DMS 273 (cell line): ENCODE data around the gene KLHL25.

ENCODE experiments used
- DNase-seq: peaks from one replicate; lab custom pipeline; 2025; ENCODE audit not compliant: unreplicated experiment; lab: John Stamatoyannopoulos, UW

KLHL25 gene

DNA sequence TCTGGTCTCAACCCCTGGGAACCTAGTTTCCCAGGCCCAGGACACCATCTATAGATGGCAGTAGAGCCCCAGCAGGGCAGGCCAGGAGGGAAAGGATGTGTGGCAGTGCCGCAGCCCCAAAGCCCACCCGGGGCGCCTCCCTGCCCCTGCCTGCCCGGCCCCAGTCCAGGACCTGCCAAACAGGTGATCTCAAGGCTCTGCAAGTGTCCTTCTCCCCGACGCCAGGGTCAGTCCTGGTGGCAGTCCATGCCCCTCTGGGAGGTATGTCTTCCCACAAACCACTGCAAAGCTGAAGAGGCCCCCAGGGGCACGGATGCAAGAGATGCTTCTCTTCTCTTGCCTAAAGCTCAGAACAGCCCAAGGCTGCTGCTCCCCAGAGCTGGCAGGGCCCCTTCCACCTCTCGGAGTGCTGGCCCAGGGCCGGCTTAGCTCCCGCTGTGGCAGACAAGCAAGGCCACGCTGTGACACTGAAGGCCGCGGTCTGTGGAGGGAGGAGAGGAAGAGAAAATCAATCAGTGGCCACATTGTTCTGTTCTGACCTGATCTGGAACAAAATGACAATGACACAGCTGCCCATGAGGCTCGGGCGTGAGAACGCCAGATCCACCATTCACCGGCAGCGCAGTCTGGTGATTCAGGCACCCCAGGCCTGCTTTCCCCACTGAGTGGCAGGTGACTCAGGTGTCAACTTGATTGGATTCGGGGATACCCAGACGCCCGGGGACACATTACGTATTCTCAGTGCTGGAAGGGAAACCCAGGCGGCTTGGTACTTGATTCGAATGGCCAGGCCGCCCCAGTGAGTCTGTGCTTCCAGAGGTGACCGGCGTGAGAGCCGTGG, 34.0 kb downstream of the KLHL25 start:
- DNase-seq = peak; percentile 11

DNA sequence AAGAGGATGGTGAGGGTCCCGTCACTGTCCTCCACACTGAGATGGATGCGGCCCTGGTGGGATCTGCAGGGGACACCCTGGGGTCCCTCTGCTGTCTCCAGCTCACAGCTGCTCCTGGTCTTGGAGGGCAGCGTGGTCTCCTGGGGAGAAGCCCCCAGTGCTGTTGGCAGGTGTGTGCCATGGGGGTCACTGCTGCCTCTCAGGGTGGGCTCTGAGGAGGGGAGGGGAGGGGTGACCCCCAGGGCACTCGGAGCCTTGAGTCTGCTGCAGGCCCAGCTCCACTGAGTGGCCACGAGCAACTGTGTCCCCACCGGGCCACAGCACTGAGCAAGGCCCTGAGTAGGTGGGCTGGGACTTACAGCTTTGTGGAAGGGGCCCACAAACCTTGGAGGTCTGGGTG, 34.7 kb downstream of the KLHL25 start:
- no peak for DNase-seq

- DNase-seq = no peak
These were observed 35.3 kb downstream of the KLHL25 start for GRCh38 chr15:85759376-85759775.

DNA sequence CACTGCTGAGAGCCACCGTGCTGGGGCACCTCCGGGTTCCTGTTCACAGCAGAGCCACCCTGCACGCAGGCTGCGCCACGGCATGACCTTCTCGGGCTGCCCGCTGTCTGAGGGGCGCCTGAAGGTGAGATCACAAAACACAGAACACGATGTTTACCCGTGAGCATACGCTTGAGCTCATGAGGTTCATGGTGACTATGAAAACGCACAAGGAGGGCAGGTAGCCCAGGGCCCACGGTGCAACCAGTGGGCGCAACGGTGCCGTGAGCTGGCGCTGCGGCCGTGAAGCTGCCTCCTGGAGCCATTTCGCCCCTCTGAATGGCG, 36.1 kb downstream of the KLHL25 start:
- DNase-seq = no peak

- DNase-seq = no peak
These were observed 36.6 kb downstream of the KLHL25 start for GRCh38 chr15:85757939-85758654.

DNA sequence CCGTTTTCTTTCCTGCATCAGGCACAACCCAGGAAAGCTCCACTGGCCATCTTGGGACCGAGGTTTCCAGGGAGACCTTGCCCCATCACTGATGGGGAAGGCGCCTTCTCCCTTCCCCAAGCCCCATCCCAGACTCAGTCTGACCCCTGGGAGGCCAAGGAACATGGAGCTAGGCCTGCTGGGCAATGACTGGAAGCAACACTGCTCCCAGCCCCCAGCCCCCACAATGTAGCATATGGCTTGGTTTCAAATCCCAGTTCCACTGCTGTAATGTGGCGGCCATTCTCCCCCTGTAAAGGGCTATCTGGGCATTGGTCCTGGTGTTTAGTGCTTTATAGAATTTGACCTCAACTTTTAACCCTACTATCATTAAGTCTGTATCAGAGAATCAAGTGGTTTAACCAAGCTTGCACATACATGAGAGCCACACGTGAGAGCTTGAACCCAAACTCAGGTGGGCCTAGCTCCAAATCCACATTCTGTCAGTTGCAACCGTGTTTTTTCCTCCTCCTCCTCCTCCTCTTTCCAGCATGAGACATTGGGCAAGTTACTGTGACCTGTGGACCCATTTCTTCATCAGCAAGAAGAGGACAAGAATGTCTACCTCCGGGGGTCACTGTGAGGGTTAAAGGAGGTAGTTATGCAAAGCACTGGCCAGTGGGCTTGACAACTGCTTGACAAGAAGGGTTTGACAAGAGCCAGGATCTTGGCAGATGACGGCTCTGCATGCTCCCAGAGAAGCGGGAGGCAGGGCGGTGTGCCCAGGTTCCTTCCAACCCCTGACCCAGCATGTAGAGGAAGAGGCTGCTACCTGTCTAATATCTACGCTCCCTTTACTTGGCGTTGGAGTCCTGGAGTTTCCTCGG, 37.4 kb downstream of the KLHL25 start:
- DNase-seq = no peak

GRCh38 chr15:85756411-85757072, 38.2 kb downstream of the KLHL25 start:
- DNase-seq = no peak

DNA sequence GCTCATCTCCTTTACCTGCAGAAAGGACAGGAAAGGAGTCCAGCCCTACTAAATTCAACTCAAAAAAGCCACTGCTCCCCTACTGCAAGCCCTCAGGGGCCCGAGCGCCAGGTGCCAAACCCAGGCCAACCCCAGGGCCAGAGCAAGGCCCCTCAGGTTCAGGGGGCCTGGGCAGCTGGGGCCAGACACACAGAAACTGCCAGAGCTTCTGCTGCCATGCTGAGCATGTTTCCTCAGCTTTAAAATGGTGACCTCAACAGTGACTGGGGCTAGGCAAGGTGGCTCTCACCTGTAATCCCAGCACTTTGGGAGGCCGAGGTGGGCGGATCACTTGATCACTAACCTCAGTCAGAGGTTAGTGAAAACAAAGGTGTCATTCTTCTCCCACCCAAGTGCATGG, 38.8 kb downstream of the KLHL25 start:
- DNase-seq = no peak

- DNase-seq = no peak
These were observed 39.3 kb downstream of the KLHL25 start for GRCh38 chr15:85755471-85755870.

DNA sequence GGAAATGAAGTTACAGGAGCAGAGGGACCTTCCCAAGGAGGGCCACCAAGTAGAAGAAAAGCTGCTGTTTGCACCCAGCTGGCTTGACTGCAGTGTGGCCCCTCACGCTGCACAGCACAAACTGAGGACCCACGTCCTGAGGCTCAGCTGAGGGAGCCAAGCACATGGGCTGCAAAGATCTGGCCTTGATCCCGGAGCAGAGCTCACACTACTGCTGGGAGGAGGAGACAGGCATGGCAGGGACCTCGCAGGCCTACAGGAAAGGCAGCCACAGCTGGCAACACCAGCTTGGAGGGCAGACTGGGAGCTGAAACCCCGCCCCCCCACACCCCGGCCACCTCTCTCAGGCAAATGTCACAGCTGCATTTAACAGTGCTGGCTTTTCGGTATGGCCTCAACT, 39.7 kb downstream of the KLHL25 start:
- peak; percentile 87 for DNase-seq

GRCh38 chr15:85753791-85754452, 40.8 kb downstream of the KLHL25 start:
- no peak for DNase-seq

DNA sequence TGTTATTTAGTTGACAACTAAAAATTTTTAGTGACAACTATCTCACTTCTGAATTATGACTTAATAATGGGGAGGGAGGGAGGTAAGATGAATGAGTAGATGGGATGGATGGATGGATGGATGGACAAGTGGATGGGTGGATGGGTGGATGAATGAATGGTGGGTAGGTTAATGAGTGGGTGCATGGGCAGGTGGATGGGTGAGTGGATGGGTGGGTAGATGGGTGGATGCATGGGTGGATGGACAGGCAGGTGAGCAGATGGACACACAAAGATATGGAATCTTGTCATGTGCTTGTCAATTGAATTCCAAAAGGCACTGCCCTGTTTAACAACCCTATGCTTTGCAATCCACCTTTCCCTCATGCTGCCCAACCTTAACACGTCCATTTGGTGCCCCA, 41.5 kb downstream of the KLHL25 start:
- DNase-seq = no peak

DNA sequence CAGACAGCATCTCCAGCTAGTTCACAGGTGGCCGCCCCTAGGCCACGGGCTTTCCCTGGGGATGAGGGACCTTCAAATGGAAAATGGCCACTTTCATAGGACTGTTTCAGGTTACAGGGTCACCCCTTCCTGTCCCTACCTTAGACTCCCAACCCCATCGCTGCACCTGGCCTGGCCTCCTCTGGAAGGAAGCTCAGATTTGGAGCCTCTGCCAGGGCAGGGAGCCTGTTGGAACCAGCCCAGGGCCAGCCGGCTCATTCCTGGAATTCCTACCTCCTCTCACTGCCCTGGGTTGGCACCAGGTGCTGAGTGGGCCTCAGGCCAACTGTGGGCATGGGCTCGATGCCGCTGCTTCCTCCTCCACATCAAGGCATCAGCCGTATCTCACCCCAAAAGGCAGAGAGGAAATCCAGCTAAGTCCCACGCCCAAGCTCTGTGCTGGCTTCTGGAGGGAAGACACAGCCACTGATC, 42.2 kb downstream of the KLHL25 start:
- DNase-seq = peak; percentile 35

DNA sequence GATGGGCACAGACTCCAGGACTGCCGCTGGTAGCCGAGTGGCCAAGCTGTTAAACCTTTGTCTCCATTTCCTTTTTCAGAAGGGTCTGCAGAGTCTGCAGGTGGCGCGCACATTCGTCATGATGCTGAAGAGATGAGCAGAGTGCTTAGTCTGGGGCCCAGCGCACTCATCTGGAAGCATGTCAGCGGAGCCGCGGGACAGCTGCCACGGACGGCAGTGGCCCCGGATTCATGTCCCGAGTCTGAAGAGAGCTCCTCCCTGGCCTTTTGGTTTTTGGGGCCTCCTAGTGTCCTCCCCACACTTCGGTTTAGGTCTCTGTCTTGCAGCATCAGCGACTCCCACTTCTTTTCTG, 42.6 kb downstream of the KLHL25 start:
- no peak for DNase-seq

DNA sequence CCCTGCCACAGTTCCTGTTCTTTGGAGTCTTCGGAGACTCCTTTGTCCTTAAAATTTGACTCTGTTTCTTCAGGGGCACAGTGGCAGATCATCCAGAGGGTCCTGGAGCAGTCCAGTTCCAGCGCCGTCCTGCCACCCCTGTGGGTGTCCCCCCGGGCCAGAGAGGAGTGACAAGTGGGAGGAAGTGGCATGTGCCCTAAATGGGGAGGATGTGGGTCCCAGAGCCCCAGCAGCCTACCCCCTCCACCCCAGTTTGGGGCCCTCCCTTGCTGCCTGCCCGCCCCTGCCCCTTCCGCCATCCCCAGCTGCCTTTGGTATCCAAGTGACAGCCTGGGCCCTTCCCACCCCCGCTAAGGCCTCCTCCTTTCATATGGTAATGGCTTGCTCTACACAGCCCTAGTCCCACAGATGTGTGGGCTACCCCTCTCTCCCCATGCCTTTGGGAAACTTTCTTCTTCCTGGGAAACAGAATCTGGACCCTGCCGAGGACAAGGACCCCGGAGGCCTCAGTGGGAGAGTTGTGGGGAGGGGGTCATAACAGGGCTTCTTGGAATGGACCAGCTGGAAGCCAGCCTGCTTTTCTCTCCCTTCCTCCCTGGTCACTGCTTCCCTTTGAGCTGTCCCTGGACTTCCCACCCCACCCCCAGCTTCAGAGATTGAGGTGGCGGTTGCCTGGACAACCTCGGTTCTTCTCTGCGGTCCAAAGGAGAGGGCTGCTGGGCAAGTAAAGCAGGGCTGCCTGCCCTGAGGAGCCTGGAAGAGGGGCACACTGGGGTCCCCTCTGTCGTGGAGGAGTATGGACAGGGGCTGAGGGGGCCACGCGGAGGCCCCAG, 43.2 kb downstream of the KLHL25 start:
- peak; percentile 58 for DNase-seq

DNA sequence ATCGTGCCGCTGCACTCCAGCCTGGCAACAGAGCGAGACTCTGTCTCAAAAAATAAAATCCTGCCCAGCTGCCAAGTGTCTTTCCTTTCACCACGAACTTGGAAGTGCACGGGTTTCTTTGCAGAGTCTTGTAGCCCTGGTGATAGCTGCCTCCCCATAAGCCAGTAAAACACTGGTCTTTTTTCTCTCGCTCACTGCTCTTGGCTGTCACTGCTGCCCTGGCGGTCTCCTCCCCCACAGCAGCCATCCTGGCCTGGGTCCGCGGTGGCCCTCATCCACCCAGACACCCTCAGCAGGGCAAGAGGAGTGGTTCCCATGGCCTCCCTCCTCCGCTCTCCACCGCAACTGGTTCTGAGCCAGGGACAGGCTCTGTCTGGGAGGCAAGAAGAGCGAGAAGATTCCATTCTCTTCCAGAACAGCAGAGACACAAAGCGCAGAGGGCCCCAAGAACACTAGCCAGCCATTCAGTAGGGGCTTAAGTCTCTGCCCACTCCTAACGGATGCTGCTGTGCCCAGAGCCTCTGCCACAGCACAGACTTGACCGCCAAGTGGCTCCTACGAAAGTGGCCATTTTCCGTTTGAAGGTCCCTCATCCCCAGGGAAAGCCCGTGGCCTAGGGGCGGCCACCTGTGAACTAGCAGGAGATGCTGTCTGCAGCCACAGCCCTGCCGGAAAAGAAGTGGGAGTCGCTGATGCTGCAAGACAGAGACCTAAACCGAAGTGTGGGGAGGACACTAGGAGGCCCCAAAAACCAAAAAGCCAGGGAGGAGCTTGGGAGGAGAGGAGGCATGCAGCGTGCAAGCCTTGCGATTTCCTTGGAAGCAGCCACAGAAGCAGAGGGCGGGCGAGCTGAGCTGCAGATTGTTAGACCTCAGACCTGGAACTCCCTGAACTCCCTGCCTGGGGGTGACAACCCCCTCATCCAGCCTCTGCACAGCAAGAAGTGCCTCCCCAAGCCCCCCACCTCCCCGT, 44.1 kb downstream of the KLHL25 start:
- DNase-seq = peak; percentile 10

GRCh38 chr15:85749261-85750151, 45.2 kb downstream of the KLHL25 start:
- DNase-seq = peak; percentile 53

DNA sequence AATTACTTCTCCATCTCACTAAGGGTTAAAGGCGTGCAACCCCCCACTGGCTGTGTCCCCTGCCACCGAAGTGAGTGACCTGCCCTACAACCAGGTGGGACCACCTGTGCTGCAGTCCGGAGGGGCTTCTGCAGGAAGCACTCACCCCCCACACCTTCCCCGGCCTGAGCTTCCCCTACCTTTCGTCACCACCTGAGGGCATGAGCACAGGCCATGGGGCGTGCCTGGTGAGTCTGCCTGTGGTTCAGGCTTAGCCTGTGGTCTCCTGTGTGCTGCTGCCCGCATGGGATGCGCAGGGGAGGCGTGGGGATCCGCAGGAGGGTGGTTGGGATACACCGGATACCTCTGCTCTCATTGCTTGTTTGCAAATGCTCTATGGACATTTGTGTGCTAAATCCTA, 46.0 kb downstream of the KLHL25 start:
- DNase-seq = peak; percentile 12
